Gastroesophageal sphincter (tissue), 4 donors: ENCODE data around the gene SMTNL1. TPM values are rescaled to one million over a fixed set of nuclear protein-coding genes. Genes with fewer than 3 reads are reported as not detected.
"Not testable (repeated sequence)": the region's sequence is repeated elsewhere in the genome, so short reads cannot be mapped to it uniquely, and the experiment has no call there.

Experiments used
- ATAC-seq: fragments of 150-250 bp; one replicate; pipeline ENCODE4 v1.9.1; 2016; ENCODE audit warnings: mild to moderate bottlenecking, moderate library complexity
- H3K27ac ChIP-seq, 4 donors: fragments of 200-600 bp; sonication (generic) in 3 of 4; 1 replicate in 3 of 4; 2 replicates in 1 of 4; pipeline ENCODE4 v1.5.1; 2016 to 2019
- H3K27me3 ChIP-seq: fragments of 200-600 bp; sonication (generic); one replicate; pipeline ENCODE4 v1.5.1; 2019
- H3K36me3 ChIP-seq, 2 donors: fragments of 200-600 bp; sonication (generic); one replicate each; pipeline ENCODE4 v1.5.1; 2019; ENCODE audit warnings: control low read depth in 1 of 2
- H3K4me1 ChIP-seq, 3 donors: fragments of 200-600 bp; sonication (generic); 1 replicate in 2 of 3; 2 replicates in 1 of 3; pipeline ENCODE4 v1.5.1; 2016 to 2019; ENCODE audit warnings: control low read depth in 2 of 3
- H3K4me3 ChIP-seq, 2 donors: fragments of 200-600 bp; sonication (generic); one replicate each; pipeline ENCODE4 v1.5.1; 2019; ENCODE audit warnings: mild to moderate bottlenecking in 1 of 2, moderate library complexity in 1 of 2
- H3K9me3 ChIP-seq, 3 donors: fragments of 200-600 bp; sonication (generic); one replicate each; pipeline ENCODE4 v1.5.1; 2017 to 2019; ENCODE audit warnings: control low read depth in 2 of 3
- CTCF ChIP-seq, 4 experiments: fragments of 200-600 bp in 2 of 4; fragments of 450-650 bp in 2 of 4; sonication (generic) in 1 of 4; IDR thresholded peaks; one replicate each; pipeline ENCODE4 v1.5.1; 2017 to 2019; ENCODE audit warnings: antibody characterized with exemption in 4 of 4, mild to moderate bottlenecking in 2 of 4, moderate library complexity in 2 of 4
- EP300 ChIP-seq: sonication (generic); formaldehyde crosslinking; IDR thresholded peaks from one replicate; pipeline ENCODE4 v1.6.1; 2017; ENCODE audit warnings: antibody characterized with exemption, mild to moderate bottlenecking
- POLR2A ChIP-seq, 2 donors: fragments of 450-650 bp; IDR thresholded peaks; one replicate each; pipeline ENCODE4 v1.6.1; 2017; ENCODE audit warnings: antibody characterized with exemption in 2 of 2, mild to moderate bottlenecking in 2 of 2, moderate library complexity in 1 of 2
- POLR2AphosphoS5 ChIP-seq: sonication (generic); formaldehyde crosslinking; IDR thresholded peaks from one replicate; pipeline ENCODE4 v1.6.1; 2017; ENCODE audit warnings: antibody characterized with exemption
- WGBS, 2 donors: methylation state at CpG; one replicate each; pipeline ENCODE4 v1.1.5; 2018; ENCODE audit warnings: low coverage in 1 of 2; 5-methylcytosine and 5-hydroxymethylcytosine counted together
- total RNA-seq, 4 donors: library from RNA; depleted of rRNA; stranded (reverse); fragments of >200 nt; gene quantifications; one replicate each; pipeline ENCODE4 v1.1.0, GENCODE V29; 2016

The SMTNL1 gene
- total RNA-seq, 4 donors from 2014 or later: not detected

GRCh38 chr11:57530596-57531507 is 6.5 kb upstream of the SMTNL1 start, which contains the start of gene TIMM10:
Gene TIMM10 (minus strand): TSS chr11:57530754. CDS start chr11:57530189, 565 bp downstream.
- 1 to 2% methylated on average over 15 to 21 of the region's 49 CpGs for WGBS, 2 donors
- TF ChIP-seq CTCF (IDR thresholded peaks at IDR 0.05) (peak in 1 of 4 experiments; percentile 8), EP300 (no peak), POLR2A (IDR thresholded peaks at IDR 0.05) (peak in 1 of 2 donors; percentile 8), POLR2AphosphoS5 (peak; percentile 77)
- peaks cover 0 to 17% of the 10 kb centered on the region in 2 donors for H3K36me3 ChIP-seq
- peak within 1 kb of the TSS; percentile 21 to 84 (median 70) for H3K27ac ChIP-seq
- no peaks in the 10 kb centered on the region for H3K9me3 ChIP-seq
- H3K4me3 ChIP-seq: peak within 1 kb of the TSS; percentile 41 to 66
- H3K4me1 ChIP-seq: peaks cover 3 to 30% (median 11%) of the 10 kb centered on the region in 3 donors
- H3K27me3 ChIP-seq: no peaks in the 10 kb centered on the region
- ATAC-seq: peak; percentile 96

- not testable (repeated sequence) for H3K9me3 ChIP-seq, H3K4me3 ChIP-seq, ATAC-seq, H3K27ac ChIP-seq, H3K36me3 ChIP-seq, H3K27me3 ChIP-seq
- 93 to 96% methylated on average over 5 to 6 of the region's 7 CpGs for WGBS, 2 donors
- peaks cover 3 to 15% (median 11%) of the 10 kb centered on the region in 3 donors for H3K4me1 ChIP-seq
Measured at GRCh38 chr11:57534449-57534848, 2.9 kb upstream of the SMTNL1 start.

GRCh38 chr11:57539342-57539741 is 1.9 kb downstream of the SMTNL1 start:
- 60 to 71% methylated on average over 1 of the region's 1 CpG for WGBS, 2 donors
- no peak for ATAC-seq
- Histone ChIP-seq H3K27ac (no peak overlapping the region), H3K4me3 (no peak overlapping the region), H3K27me3 (peaks cover 10% of the 10 kb centered on the region), H3K9me3 (no peaks in the 10 kb centered on the region), H3K4me1 (no peaks in the 10 kb centered on the region), H3K36me3 (no peaks in the 10 kb centered on the region)
- TF ChIP-seq EP300: no peak
- TF ChIP-seq CTCF (IDR thresholded peaks at IDR 0.05): no peak
- TF ChIP-seq POLR2A (IDR thresholded peaks at IDR 0.05): no peak
- TF ChIP-seq POLR2AphosphoS5: no peak

- Histone ChIP-seq H3K9me3 (no peaks in the 10 kb centered on the region), H3K36me3 (no peaks in the 10 kb centered on the region), H3K4me1 (no peaks in the 10 kb centered on the region), H3K4me3 (no peak overlapping the region), H3K27me3 (peaks cover 10% of the 10 kb centered on the region), H3K27ac (no peak overlapping the region)
- WGBS, 2 donors: 75 to 85% methylated on average over 4 to 5 of the region's 5 CpGs
- TF ChIP-seq POLR2A (IDR thresholded peaks at IDR 0.05) (no peak), POLR2AphosphoS5 (no peak), CTCF (IDR thresholded peaks at IDR 0.05) (no peak), EP300 (no peak)
- ATAC-seq: no peak
Measured at GRCh38 chr11:57541169-57541568, 3.8 kb downstream of the SMTNL1 start.

- no peak for TF ChIP-seq POLR2AphosphoS5
- no peak for TF ChIP-seq EP300
- TF ChIP-seq POLR2A (IDR thresholded peaks at IDR 0.05): no peak
- TF ChIP-seq CTCF (IDR thresholded peaks at IDR 0.05): no peak
- 35% methylated on average over 4 of the region's 4 CpGs; no CpG with 5 or more reads in 1 of the 2 donors for WGBS, 2 donors
- Histone ChIP-seq H3K36me3 (peaks cover 0 to 2% of the 10 kb centered on the region in 2 donors), H3K27me3 (peaks cover 3% of the 10 kb centered on the region), H3K4me1 (no peaks in the 10 kb centered on the region), H3K27ac (no peak overlapping the region), H3K9me3 (no peaks in the 10 kb centered on the region), H3K4me3 (no peak overlapping the region)
- ATAC-seq: no peak
Measured at GRCh38 chr11:57542582-57542981, 5.2 kb downstream of the SMTNL1 start.
